Hepatocyte (in vitro differentiated cells): Measurements from ENCODE around the gene GFRA3. TPM values are rescaled to one million over a fixed set of nuclear protein-coding genes. Genes with fewer than 3 reads are reported as not detected.

Source experiments
- DNase-seq: peaks from one replicate; pipeline ENCODE4 v3.0.0-alpha.2; 2016; ENCODE audit warnings: low spot score
- H2AFZ ChIP-seq: fragments of 200-600 bp; sonication (generic); 2 replicates; pipeline ENCODE4 v1.6.0; 2016; ENCODE audit warnings: antibody characterized with exemption, mild to moderate bottlenecking
- H3K27ac ChIP-seq: fragments of 200-600 bp; sonication (generic); 2 replicates; pipeline ENCODE4 v1.5.1; 2016; ENCODE audit warnings: mild to moderate bottlenecking
- H3K27me3 ChIP-seq: fragments of 200-600 bp; sonication (generic); 2 replicates; pipeline ENCODE4 v1.6.1; 2016
- H3K36me3 ChIP-seq: fragments of 200-600 bp; sonication (generic); replicated peaks from 2 replicates; pipeline ENCODE4 v1.5.1; 2016; ENCODE audit warnings: low read depth; ENCODE audit not compliant: insufficient read depth
- H3K4me1 ChIP-seq: fragments of 200-600 bp; sonication (generic); 2 replicates; pipeline ENCODE4 v1.5.1; 2016; ENCODE audit warnings: mild to moderate bottlenecking, moderate library complexity; ENCODE audit not compliant: insufficient read depth
- H3K4me2 ChIP-seq: fragments of 200-600 bp; sonication (generic); 2 replicates; pipeline ENCODE4 v1.6.0; 2016
- H3K4me3 ChIP-seq: fragments of 200-600 bp; sonication (generic); 2 replicates; pipeline ENCODE4 v1.5.1; 2016; ENCODE audit warnings: mild to moderate bottlenecking
- H3K79me2 ChIP-seq: fragments of 200-600 bp; sonication (generic); 2 replicates; pipeline ENCODE4 v1.6.0; 2017; ENCODE audit warnings: mild to moderate bottlenecking
- H3K9me2 ChIP-seq: fragments of 200-600 bp; sonication (generic); replicated peaks from 2 replicates; pipeline ENCODE4 v1.6.0; 2017; ENCODE audit warnings: mild to moderate bottlenecking; ENCODE audit not compliant: insufficient read depth
- H3K9me3 ChIP-seq: fragments of 200-600 bp; sonication (generic); 2 replicates; pipeline ENCODE4 v1.5.1; 2016; ENCODE audit warnings: low read depth, mild to moderate bottlenecking
- H4K20me1 ChIP-seq: fragments of 200-600 bp; sonication (generic); 2 replicates; pipeline ENCODE4 v1.6.0; 2016; ENCODE audit warnings: mild to moderate bottlenecking; ENCODE audit not compliant: insufficient read depth, poor library complexity, severe bottlenecking
- EZH2 ChIP-seq: fragments of 200-600 bp; sonication (generic); IDR thresholded peaks from 2 replicates; pipeline ENCODE4 v1.6.1; 2016; ENCODE audit warnings: antibody characterized with exemption, mild to moderate bottlenecking, borderline replicate concordance
- EZH2phosphoT487 ChIP-seq: fragments of 200-600 bp; sonication (generic); IDR thresholded peaks from one replicate; pipeline ENCODE4 v1.6.1; 2018; ENCODE audit warnings: antibody characterized with exemption, mild to moderate bottlenecking, low read depth, moderate library complexity; ENCODE audit not compliant: unreplicated experiment, severe bottlenecking
- WGBS: methylation state at CpG from one replicate; pipeline ENCODE4 v1.1.6; 2016; ENCODE audit warnings: low lambda C conversion rate; ENCODE audit errors: missing lambda C conversion rate; 5-methylcytosine and 5-hydroxymethylcytosine counted together
- polyA plus RNA-seq: library from polyadenylated mRNA; unstranded; fragments of >200 nt; fragmentation: Nextera tagmentation; extraction: Ambion mirVana; gene quantifications from 2 replicates; pipeline ENCODE4 v1.2.1, GENCODE V29; 2016
- total RNA-seq: library from RNA; depleted of rRNA; stranded (reverse); fragments of >200 nt; gene quantifications from 2 replicates; pipeline ENCODE4 v1.2.3, GENCODE V29; 2014
- TF ChIP-seq, protein P1 (sequence below): fragments of 200-600 bp; sonication (generic); IDR thresholded peaks from 2 replicates; pipeline ENCODE4 v1.5.1; 2016; ENCODE audit warnings: antibody characterized with exemption, mild to moderate bottlenecking; ENCODE audit not compliant: poor library complexity

Gene GFRA3
- total and polyA plus RNA-seq, 2 experiments from 2014 or later, result 2.2 to 3.2 TPM

GRCh38 chr5:138229387-138229786 is 45.0 kb downstream of the GFRA3 start:
- H3K36me3 ChIP-seq, result no peaks in the 10 kb centered on the region
- H3K27ac ChIP-seq, result no peak overlapping the region
- WGBS, result 84% methylated on average over 6 of the region's 6 CpGs
- DNase-seq, result no peak
- H3K79me2 ChIP-seq, result no peaks in the 10 kb centered on the region
- H3K4me1 ChIP-seq, result peaks cover 9% of the 10 kb centered on the region
- no peaks in the 10 kb centered on the region for H3K9me3 ChIP-seq
- no peaks in the 10 kb centered on the region for H4K20me1 ChIP-seq
- no peak overlapping the region for H3K4me3 ChIP-seq
- no peaks in the 10 kb centered on the region for H3K27me3 ChIP-seq
- no peak overlapping the region for H3K4me2 ChIP-seq
- no peak overlapping the region for H2AFZ ChIP-seq
- no peaks in the 10 kb centered on the region for H3K9me2 ChIP-seq
- TF ChIP-seq EZH2phosphoT487 (no peak), EZH2 (no peak)
- TF ChIP-seq, protein P1, sequence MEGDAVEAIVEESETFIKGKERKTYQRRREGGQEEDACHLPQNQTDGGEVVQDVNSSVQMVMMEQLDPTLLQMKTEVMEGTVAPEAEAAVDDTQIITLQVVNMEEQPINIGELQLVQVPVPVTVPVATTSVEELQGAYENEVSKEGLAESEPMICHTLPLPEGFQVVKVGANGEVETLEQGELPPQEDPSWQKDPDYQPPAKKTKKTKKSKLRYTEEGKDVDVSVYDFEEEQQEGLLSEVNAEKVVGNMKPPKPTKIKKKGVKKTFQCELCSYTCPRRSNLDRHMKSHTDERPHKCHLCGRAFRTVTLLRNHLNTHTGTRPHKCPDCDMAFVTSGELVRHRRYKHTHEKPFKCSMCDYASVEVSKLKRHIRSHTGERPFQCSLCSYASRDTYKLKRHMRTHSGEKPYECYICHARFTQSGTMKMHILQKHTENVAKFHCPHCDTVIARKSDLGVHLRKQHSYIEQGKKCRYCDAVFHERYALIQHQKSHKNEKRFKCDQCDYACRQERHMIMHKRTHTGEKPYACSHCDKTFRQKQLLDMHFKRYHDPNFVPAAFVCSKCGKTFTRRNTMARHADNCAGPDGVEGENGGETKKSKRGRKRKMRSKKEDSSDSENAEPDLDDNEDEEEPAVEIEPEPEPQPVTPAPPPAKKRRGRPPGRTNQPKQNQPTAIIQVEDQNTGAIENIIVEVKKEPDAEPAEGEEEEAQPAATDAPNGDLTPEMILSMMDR, result no peak

GRCh38 chr5:138226910-138227309 is 47.5 kb downstream of the GFRA3 start:
- DNase-seq, result no peak
- Histone ChIP-seq H3K36me3 (no peaks in the 10 kb centered on the region), H3K4me2 (no peak overlapping the region), H3K4me1 (peaks cover 9% of the 10 kb centered on the region), H3K27me3 (no peaks in the 10 kb centered on the region), H3K9me2 (no peaks in the 10 kb centered on the region), H3K4me3 (no peak overlapping the region), H4K20me1 (no peaks in the 10 kb centered on the region), H2AFZ (no peak overlapping the region), H3K9me3 (no peaks in the 10 kb centered on the region), H3K79me2 (no peaks in the 10 kb centered on the region), H3K27ac (no peak overlapping the region)
- TF ChIP-seq, protein P1, result no peak
- TF ChIP-seq EZH2phosphoT487, result no peak
- no peak for TF ChIP-seq EZH2

GRCh38 chr5:138224712-138225111 is 49.7 kb downstream of the GFRA3 start:
- Histone ChIP-seq H3K79me2 (no peaks in the 10 kb centered on the region), H3K9me3 (no peaks in the 10 kb centered on the region), H3K4me1 (no peaks in the 10 kb centered on the region), H2AFZ (no peak overlapping the region), H3K4me3 (no peak overlapping the region), H3K27ac (no peak overlapping the region), H3K36me3 (no peaks in the 10 kb centered on the region), H4K20me1 (no peaks in the 10 kb centered on the region), H3K27me3 (no peaks in the 10 kb centered on the region), H3K9me2 (no peaks in the 10 kb centered on the region), H3K4me2 (no peak overlapping the region)
- 86% methylated on average over 6 of the region's 6 CpGs for WGBS
- no peak for TF ChIP-seq EZH2phosphoT487
- TF ChIP-seq, protein P1, result no peak
- no peak for TF ChIP-seq EZH2
- DNase-seq, result no peak

GRCh38 chr5:138223532-138223931 is 50.9 kb downstream of the GFRA3 start:
- H3K4me3 ChIP-seq, result no peak overlapping the region
- no peaks in the 10 kb centered on the region for H3K9me3 ChIP-seq
- TF ChIP-seq EZH2phosphoT487 (no peak), EZH2 (no peak)
- TF ChIP-seq, protein P1, result no peak
- H3K27me3 ChIP-seq, result no peaks in the 10 kb centered on the region
- no peak for DNase-seq
- no peaks in the 10 kb centered on the region for H4K20me1 ChIP-seq
- no peaks in the 10 kb centered on the region for H3K79me2 ChIP-seq
- H3K4me1 ChIP-seq, result no peaks in the 10 kb centered on the region
- H3K36me3 ChIP-seq, result no peaks in the 10 kb centered on the region
- no peak overlapping the region for H2AFZ ChIP-seq
- H3K4me2 ChIP-seq, result no peak overlapping the region
- WGBS, result 89% methylated on average over 1 of the region's 1 CpG
- H3K27ac ChIP-seq, result no peak overlapping the region
- H3K9me2 ChIP-seq, result no peaks in the 10 kb centered on the region
